Fibroblast of the aortic adventitia (primary cell): ENCODE measurements around the gene DNAH6. TPM values are rescaled to one million over a fixed set of nuclear protein-coding genes. Genes with fewer than 3 reads are reported as not detected.

Experiments used
- DNase-seq: peaks from one replicate; pipeline ENCODE4 v3.0.0-alpha.2; 2010; ENCODE audit warnings: low read depth
- H3K4me3 ChIP-seq: 2 replicates; pipeline ENCODE4 v1.5.1; 2011; ENCODE audit warnings: low read depth, mild to moderate bottlenecking, control low read depth, low read length, moderate library complexity
- total RNA-seq: library from RNA; depleted of rRNA; stranded (reverse); fragments of >200 nt; gene quantifications from 2 replicates; pipeline ENCODE4 v1.2.3, GENCODE V29; 2012; ENCODE audit warnings: low replicate concordance
- TF ChIP-seq, protein P1 (sequence below): IDR thresholded peaks from 2 replicates; pipeline ENCODE4 v1.5.1; 2011; ENCODE audit warnings: mild to moderate bottlenecking, low read length, control low read depth, inconsistent platforms; ENCODE audit not compliant: insufficient read depth

Gene DNAH6
- total RNA-seq, 1 donor = under 0.01 TPM

DNA sequence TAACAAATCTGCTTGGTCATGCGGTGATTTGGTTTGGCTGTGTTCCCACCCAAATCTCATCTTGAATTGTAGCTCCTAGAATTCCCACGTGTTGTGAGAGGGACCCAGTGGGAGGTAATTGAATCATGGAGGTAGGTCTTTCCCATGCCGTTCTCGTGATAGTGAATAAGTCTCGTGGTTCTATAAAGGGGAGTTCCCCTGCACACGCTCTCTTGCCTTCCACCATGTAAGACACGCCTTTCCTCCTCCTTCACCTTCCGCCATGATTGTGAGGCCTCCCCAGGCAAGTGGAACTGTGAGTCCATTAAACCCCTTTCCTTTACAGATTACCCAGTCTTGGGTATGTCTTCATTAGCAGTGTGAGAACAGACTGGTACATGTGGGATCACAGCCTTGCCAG lies 327.8 kb downstream of the DNAH6 start:
- H3K4me3 ChIP-seq = no peak overlapping the region
- DNase-seq = no peak
- TF ChIP-seq, protein P1, sequence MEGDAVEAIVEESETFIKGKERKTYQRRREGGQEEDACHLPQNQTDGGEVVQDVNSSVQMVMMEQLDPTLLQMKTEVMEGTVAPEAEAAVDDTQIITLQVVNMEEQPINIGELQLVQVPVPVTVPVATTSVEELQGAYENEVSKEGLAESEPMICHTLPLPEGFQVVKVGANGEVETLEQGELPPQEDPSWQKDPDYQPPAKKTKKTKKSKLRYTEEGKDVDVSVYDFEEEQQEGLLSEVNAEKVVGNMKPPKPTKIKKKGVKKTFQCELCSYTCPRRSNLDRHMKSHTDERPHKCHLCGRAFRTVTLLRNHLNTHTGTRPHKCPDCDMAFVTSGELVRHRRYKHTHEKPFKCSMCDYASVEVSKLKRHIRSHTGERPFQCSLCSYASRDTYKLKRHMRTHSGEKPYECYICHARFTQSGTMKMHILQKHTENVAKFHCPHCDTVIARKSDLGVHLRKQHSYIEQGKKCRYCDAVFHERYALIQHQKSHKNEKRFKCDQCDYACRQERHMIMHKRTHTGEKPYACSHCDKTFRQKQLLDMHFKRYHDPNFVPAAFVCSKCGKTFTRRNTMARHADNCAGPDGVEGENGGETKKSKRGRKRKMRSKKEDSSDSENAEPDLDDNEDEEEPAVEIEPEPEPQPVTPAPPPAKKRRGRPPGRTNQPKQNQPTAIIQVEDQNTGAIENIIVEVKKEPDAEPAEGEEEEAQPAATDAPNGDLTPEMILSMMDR = no peak

DNA sequence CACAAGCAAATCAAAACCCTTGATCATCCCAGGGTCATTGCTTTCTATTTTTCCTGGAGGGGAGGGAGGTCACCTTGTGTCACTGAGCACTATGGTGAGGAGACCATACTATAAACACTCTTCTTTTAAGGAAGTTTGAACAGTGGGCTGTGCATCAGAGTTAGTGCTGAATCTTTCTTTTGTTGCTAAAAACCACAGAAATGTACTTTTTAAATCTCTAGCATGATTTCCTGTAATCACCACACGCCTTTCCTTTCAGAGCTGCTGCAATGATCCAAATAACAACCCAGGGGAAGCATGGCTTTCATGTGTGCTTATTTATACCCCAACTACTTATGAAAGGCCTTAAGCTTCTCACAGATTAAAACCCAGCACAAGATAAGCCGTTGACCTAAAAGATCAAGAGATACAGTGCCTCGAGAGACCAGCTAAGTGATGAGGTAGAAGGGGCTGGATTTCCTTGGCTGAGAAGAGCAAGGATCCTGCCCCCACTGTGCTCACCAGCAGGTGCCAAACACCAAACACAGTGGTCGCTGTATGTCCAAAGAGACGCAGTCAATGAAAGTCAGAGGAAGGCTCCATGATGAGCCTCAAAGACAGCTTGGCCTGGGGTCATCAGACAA lies 329.9 kb downstream of the DNAH6 start:
- peak; percentile 48 for DNase-seq
- TF ChIP-seq, protein P1 = no peak
- H3K4me3 ChIP-seq = no peak overlapping the region

DNA sequence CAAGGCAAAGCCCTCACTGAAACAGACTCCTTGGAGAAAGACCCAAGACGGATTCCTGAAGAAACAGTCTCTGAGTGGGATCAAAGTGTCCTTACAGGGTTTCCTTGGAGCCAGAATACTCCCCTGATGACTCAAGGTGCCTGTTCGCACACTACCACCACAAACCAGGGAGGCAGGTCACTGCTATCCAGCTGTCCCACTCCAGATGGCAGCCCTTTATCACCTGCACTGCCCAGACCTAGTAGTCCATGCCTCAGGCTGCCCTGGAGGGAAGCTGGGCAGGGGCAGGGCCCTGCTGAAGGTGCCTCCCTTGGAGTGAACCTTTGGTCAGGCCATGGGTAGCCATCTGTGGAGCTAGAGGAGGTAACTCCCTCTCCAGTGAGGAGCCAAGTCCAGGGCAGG lies 330.4 kb downstream of the DNAH6 start:
- TF ChIP-seq, protein P1 = no peak
- H3K4me3 ChIP-seq = no peak overlapping the region
- DNase-seq = peak; percentile 5

DNA sequence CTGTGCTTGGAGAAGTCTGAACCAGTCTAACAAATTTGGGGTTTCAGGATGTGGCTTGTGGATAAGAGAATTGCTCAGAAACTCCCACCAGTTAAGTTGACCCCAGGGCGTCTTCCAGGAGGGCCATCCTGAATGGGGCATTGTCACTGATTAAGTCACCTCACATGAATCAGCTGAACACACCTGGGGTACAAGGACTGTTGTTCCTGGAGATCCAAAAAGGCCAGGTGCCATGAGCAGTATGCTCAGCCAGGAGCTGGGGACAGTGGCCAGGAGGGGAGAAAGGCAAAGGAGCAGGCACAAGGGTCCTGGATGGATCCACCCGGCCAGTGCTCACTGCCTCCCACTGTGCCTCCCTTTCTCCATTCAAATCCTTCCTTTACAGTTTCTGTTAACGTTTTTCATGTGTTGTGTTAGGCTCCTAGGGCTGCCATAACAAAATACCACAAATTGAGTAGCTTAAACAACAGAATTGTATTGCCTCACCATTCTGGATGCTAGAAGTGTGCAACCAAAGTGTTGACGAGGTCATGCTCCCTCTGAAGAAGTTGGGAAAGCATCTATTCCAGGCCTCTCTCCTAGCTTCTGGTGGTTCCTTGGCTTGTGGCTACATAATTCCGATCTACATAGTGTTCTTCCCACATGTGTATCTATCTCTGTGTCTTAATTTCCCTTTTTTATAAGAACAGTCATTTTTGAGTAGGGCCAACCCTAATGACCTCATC lies 331.2 kb downstream of the DNAH6 start:
- H3K4me3 ChIP-seq = no peak overlapping the region
- DNase-seq = peak; percentile 4
- TF ChIP-seq, protein P1 = no peak

DNA sequence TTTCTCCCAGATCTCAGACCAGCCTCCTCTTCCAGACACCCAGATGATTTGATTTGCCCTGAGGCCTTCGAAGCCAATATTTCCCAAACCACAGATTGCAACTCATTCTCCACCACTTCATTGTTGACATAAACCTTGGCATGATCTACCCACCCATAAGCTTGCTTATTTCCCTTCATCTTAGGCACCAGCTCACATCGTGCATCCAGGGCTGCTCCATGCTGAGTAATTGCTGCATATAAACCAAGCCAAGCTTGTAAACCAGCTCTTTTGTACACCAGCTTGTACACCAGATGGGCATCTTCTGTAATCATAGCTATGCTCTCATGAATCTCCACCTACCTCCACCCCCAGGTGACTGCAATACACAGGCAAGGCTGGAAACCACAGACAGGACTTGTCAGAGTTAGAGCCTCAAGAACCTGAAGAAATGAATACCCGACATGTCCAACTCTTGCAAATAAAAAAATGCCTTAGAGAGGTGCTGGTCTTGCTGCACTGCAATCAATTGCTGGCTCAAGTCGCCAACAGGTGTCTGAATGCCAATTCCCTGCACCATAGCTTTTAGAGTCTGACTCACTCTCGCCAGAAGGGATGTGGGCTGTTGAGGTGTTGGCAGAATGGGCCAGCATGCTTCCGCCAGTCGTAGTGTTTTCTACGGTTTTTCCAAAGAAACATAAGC lies 333.1 kb downstream of the DNAH6 start:
- DNase-seq = peak; percentile 15
- H3K4me3 ChIP-seq = no peak overlapping the region
- TF ChIP-seq, protein P1 = no peak

DNA sequence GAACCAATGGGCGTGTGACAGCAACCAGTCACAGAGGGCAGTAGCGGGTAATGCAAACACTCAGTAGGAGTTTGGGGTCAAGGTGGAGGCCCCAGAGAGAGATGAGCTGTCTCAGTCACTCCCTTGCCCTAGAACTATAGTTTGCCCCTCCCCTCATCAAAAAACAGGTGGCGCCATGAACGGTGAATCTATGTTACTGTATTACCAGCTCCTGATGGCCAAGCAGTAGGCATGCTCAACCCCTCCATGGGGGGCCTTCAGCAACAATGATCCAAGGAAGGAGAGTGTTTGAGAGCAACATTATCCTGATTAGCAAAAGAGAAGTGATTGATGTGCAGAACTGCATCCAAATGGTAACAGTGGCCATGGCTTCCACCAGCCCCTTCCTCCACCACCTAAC lies 334.2 kb downstream of the DNAH6 start:
- no peak overlapping the region for H3K4me3 ChIP-seq
- DNase-seq = no peak
- TF ChIP-seq, protein P1 = no peak
